Stomach smooth muscle (tissue), 2 donors: ENCODE results near the gene ADAMTS12.

ENCODE experiments used
- H3K27ac ChIP-seq: one replicate; pipeline ENCODE4 v1.7.0; 2013; ENCODE audit warnings: mild to moderate bottlenecking, low read length, inconsistent platforms
- H3K27me3 ChIP-seq, 2 donors: one replicate each; pipeline ENCODE4 v1.7.0; 2013; ENCODE audit warnings: low read length in 2 of 2; ENCODE audit not compliant: insufficient read depth in 2 of 2, control insufficient read depth in 1 of 2
- H3K36me3 ChIP-seq, 2 donors: one replicate each; pipeline ENCODE4 v1.7.0; 2013; ENCODE audit warnings: low read length in 2 of 2; ENCODE audit not compliant: control insufficient read depth in 2 of 2, insufficient read depth in 2 of 2
- H3K4me1 ChIP-seq: one replicate; pipeline ENCODE4 v1.7.0; 2013; ENCODE audit warnings: low read length; ENCODE audit not compliant: control insufficient read depth, insufficient read depth
- H3K4me3 ChIP-seq, 2 donors: one replicate each; pipeline ENCODE4 v1.7.0; 2013; ENCODE audit warnings: low read length in 2 of 2
- H3K9ac ChIP-seq, 2 donors: one replicate each; pipeline ENCODE4 v1.7.0; 2013; ENCODE audit warnings: low read length in 2 of 2, mild to moderate bottlenecking in 1 of 2
- H3K9me3 ChIP-seq, 2 donors: one replicate each; pipeline ENCODE4 v1.7.0; 2013; ENCODE audit warnings: low read length in 2 of 2; ENCODE audit not compliant: control insufficient read depth in 2 of 2
- donor health status: healthy.
- donor health status: Pancreatic carcinoma.

Gene ADAMTS12

GRCh38 chr5:33846851-33847250 is 44.9 kb downstream of the ADAMTS12 start:
- no peak overlapping the region for H3K4me3 ChIP-seq
- no peaks in the 10 kb centered on the region for H3K9me3 ChIP-seq
- peaks cover under 1% of the 10 kb centered on the region for H3K4me1 ChIP-seq
- no peak overlapping the region for H3K9ac ChIP-seq
- H3K27me3 ChIP-seq = no peaks in the 10 kb centered on the region
- no peak overlapping the region for H3K27ac ChIP-seq
- H3K36me3 ChIP-seq = no peaks in the 10 kb centered on the region

GRCh38 chr5:33843579-33843978 is 48.2 kb downstream of the ADAMTS12 start:
- Histone ChIP-seq H3K27ac (no peak overlapping the region), H3K36me3 (no peaks in the 10 kb centered on the region), H3K9ac (no peak overlapping the region), H3K9me3 (no peaks in the 10 kb centered on the region), H3K4me1 (peaks cover 16% of the 10 kb centered on the region), H3K4me3 (no peak overlapping the region), H3K27me3 (no peaks in the 10 kb centered on the region)

GRCh38 chr5:33842456-33842855 is 49.3 kb downstream of the ADAMTS12 start:
- no peak overlapping the region for H3K27ac ChIP-seq
- no peaks in the 10 kb centered on the region for H3K27me3 ChIP-seq
- H3K36me3 ChIP-seq = no peaks in the 10 kb centered on the region
- H3K4me1 ChIP-seq = peaks cover 16% of the 10 kb centered on the region
- H3K4me3 ChIP-seq = no peak overlapping the region
- H3K9ac ChIP-seq = no peak overlapping the region
- H3K9me3 ChIP-seq = no peaks in the 10 kb centered on the region

GRCh38 chr5:33841891-33842290 is 49.9 kb downstream of the ADAMTS12 start:
- no peaks in the 10 kb centered on the region for H3K36me3 ChIP-seq
- no peak overlapping the region for H3K9ac ChIP-seq

GRCh38 chr5:33840927-33841547 is 50.8 kb downstream of the ADAMTS12 start:
- H3K36me3 ChIP-seq = no peaks in the 10 kb centered on the region
- H3K9me3 ChIP-seq = no peaks in the 10 kb centered on the region
- H3K9ac ChIP-seq = no peak overlapping the region
- H3K27me3 ChIP-seq = no peaks in the 10 kb centered on the region
- no peak overlapping the region for H3K27ac ChIP-seq
- H3K4me1 ChIP-seq = peaks cover 19% of the 10 kb centered on the region
- peak overlapping the region in 1 of 2 donors; percentile 44 for H3K4me3 ChIP-seq

More at GRCh38 chr5:33841891-33842290, 49.9 kb downstream of the ADAMTS12 start:
- no peaks in the 10 kb centered on the region for H3K27me3 ChIP-seq
- no peaks in the 10 kb centered on the region for H3K9me3 ChIP-seq
- H3K4me3 ChIP-seq = no peak overlapping the region
- peaks cover 16% of the 10 kb centered on the region for H3K4me1 ChIP-seq
- no peak overlapping the region for H3K27ac ChIP-seq

DNA sequence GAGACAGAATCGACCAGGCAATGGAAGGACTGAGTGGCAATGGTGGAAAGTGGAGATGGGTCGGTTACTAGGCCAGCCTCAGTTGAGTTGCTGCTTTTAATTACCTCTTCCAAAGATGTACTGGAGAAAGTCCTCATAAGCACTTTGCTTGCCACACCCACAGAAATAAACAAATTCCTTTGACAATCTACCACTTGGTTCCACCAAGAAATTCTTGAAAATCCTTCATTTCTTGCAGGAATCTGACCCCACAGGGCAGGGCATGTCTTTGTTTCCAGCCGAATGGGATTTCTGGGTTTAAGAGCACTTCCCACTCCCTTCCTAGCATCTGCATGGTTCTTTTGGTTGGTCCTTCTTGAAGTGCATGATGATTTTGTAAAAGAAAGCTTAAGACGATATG is 54.5 kb downstream of the ADAMTS12 start:
- H3K36me3 ChIP-seq = no peaks in the 10 kb centered on the region
- no peaks in the 10 kb centered on the region for H3K27me3 ChIP-seq
- H3K27ac ChIP-seq = no peak overlapping the region

GRCh38 chr5:33834334-33834733 is 57.5 kb downstream of the ADAMTS12 start:
- H3K9me3 ChIP-seq = no peaks in the 10 kb centered on the region
- no peak overlapping the region for H3K4me3 ChIP-seq
- H3K27me3 ChIP-seq = no peaks in the 10 kb centered on the region
- H3K9ac ChIP-seq = no peak overlapping the region
- no peak overlapping the region for H3K27ac ChIP-seq
- peaks cover 10% of the 10 kb centered on the region for H3K4me1 ChIP-seq
- no peaks in the 10 kb centered on the region for H3K36me3 ChIP-seq

More for the DNA sequence above, 54.5 kb downstream of the ADAMTS12 start:
- Histone ChIP-seq H3K4me1 (peaks cover 25% of the 10 kb centered on the region), H3K9ac (no peak overlapping the region), H3K9me3 (no peaks in the 10 kb centered on the region), H3K4me3 (no peak overlapping the region)

DNA sequence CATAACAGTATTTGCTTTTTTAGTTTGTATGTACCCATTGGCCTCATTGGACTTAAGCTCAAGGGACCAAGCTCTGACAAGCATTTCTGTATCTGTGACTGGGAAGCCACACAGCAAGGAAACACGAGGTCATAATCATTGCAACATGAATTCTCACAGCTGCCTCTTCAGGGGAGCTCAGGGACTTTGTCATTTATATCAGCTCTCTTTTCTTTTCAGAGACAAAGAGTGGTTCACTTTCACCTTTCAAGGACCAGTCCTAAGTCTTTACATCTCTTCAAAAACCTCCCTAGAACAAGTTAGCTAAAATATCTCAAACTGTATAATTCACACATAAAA is 58.6 kb downstream of the ADAMTS12 start:
- Histone ChIP-seq H3K27me3 (no peaks in the 10 kb centered on the region), H3K4me3 (no peak overlapping the region), H3K9me3 (no peaks in the 10 kb centered on the region), H3K27ac (no peak overlapping the region), H3K9ac (no peak overlapping the region), H3K4me1 (peaks cover 10% of the 10 kb centered on the region), H3K36me3 (no peaks in the 10 kb centered on the region)

GRCh38 chr5:33832404-33833236 is 59.2 kb downstream of the ADAMTS12 start:
- no peak overlapping the region for H3K4me3 ChIP-seq
- no peaks in the 10 kb centered on the region for H3K27me3 ChIP-seq
- no peaks in the 10 kb centered on the region for H3K9me3 ChIP-seq
- H3K27ac ChIP-seq = no peak overlapping the region
- no peak overlapping the region for H3K9ac ChIP-seq
- no peaks in the 10 kb centered on the region for H3K36me3 ChIP-seq
- H3K4me1 ChIP-seq = peaks cover 10% of the 10 kb centered on the region

DNA sequence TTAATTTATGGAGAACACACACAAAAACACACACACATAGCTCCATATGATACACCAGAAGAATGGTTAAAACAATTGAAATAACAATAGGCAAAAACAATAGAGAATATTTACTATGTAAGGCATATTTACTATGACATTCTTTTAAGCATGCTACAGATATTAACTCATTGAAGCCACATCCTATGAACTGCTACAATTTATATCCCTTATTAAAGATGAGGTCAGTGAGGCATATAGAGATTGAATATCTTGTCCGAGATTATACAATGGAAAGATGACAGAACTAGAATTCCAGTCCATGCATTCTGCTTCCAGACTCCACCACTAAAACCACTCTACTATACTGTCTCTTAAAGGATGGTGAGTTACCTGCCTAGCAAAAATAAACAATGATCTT is 60.7 kb downstream of the ADAMTS12 start:
- Histone ChIP-seq H3K27ac (no peak overlapping the region), H3K4me1 (peaks cover 7% of the 10 kb centered on the region), H3K4me3 (no peak overlapping the region), H3K27me3 (no peaks in the 10 kb centered on the region), H3K9me3 (no peaks in the 10 kb centered on the region), H3K9ac (no peak overlapping the region), H3K36me3 (no peaks in the 10 kb centered on the region)

DNA sequence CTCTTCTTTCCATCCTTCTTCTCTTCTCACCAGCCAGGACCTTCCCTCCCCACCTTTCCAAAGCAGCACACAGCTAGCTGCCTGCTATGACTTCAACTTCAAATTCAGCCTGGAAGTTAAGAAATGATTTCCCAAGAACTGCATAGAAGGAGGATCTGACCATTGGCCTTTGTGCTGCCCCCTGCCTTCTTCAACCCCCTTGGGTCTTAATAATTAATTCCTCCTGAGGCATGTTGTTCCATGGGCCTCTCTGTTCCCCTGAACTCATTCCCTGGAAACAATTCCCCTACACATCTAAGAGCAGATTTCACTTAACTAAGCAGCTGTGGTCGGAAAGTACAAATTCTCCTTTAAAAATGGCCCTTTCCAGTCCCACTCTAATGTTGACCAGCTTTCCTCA is 62.4 kb downstream of the ADAMTS12 start:
- Histone ChIP-seq H3K36me3 (no peaks in the 10 kb centered on the region), H3K27me3 (no peaks in the 10 kb centered on the region), H3K27ac (no peak overlapping the region), H3K9ac (no peak overlapping the region), H3K4me3 (no peak overlapping the region), H3K9me3 (no peaks in the 10 kb centered on the region), H3K4me1 (peaks cover 1% of the 10 kb centered on the region)
